Testis (tissue), 3 donors: Measurements from ENCODE around the gene IL1RAP. TPM values are rescaled to one million over a fixed set of nuclear protein-coding genes. Genes with fewer than 3 reads are reported as not detected.

Experiments
- DNase-seq: peaks from one replicate; pipeline ENCODE4 v3.0.0-alpha.2; 2019
- H3K27ac ChIP-seq, 2 donors: fragments of 200-600 bp; sonication (generic); one replicate each; pipeline ENCODE4 v1.5.1; 2019
- H3K27me3 ChIP-seq: fragments of 200-600 bp; sonication (generic); one replicate; pipeline ENCODE4 v1.5.1; 2019
- H3K36me3 ChIP-seq: fragments of 200-600 bp; sonication (generic); one replicate; pipeline ENCODE4 v1.5.1; 2017; ENCODE audit warnings: low read depth; ENCODE audit errors: missing control alignments
- H3K4me1 ChIP-seq: fragments of 200-600 bp; sonication (generic); one replicate; pipeline ENCODE4 v1.5.1; 2019
- H3K4me3 ChIP-seq, 2 donors: fragments of 200-600 bp; sonication (generic); one replicate each; pipeline ENCODE4 v1.5.1; 2017 to 2019
- H3K9me3 ChIP-seq: fragments of 200-600 bp; sonication (generic); one replicate; pipeline ENCODE4 v1.5.1; 2017
- CTCF ChIP-seq, 3 experiments: fragments of 450-650 bp in 2 of 3; fragments of 200-600 bp in 1 of 3; sonication (generic) in 1 of 3; IDR thresholded peaks; one replicate each; pipeline ENCODE4 v1.5.1; 2016 to 2019; ENCODE audit warnings: antibody characterized with exemption in 3 of 3, mild to moderate bottlenecking in 2 of 3, moderate library complexity in 1 of 3
- POLR2A ChIP-seq: fragments of 450-650 bp; IDR thresholded peaks from one replicate; pipeline ENCODE4 v1.6.1; 2017; ENCODE audit warnings: antibody characterized with exemption, mild to moderate bottlenecking, moderate library complexity
- WGBS, 2 donors: methylation state at CpG; one replicate each; pipeline ENCODE4 v1.1.5; 2018; 5-methylcytosine and 5-hydroxymethylcytosine counted together
- intact Hi-C: fragments of 100-400 bp; cut with DNase I; formaldehyde crosslinking; loops from one replicate; pipeline ENCODE4 v1.15.1; 2023; ENCODE audit warnings: low total_unique reads
- polyA plus RNA-seq: library from polyadenylated mRNA; stranded (reverse); fragments of 350-450 nt; fragmentation: Illumina TruSeq; extraction: RNeasy Lipid Tissue Mini Kit (QIAGEN cat#74804); gene quantifications from one replicate; pipeline ENCODE4 v1.2.3, GENCODE V29; 2014; ENCODE audit warnings: low read depth, low replicate concordance; ENCODE audit not compliant: insufficient read depth
- total RNA-seq, 2 donors: library from RNA; depleted of rRNA; stranded (reverse); fragments of >200 nt; gene quantifications; one replicate each; pipeline ENCODE4 v1.2.3, GENCODE V29; 2016

Gene IL1RAP
- total and polyA plus RNA-seq, 3 donors from 2014 or later: 1.7 to 3.2 (median 2.1) TPM

- H3K4me3 ChIP-seq: no peak overlapping the region
- intact Hi-C loops: no loop called here
- no peaks in the 10 kb centered on the region for H3K4me1 ChIP-seq
- TF ChIP-seq CTCF (IDR thresholded peaks at IDR 0.05) (no peak), POLR2A (no peak)
- H3K9me3 ChIP-seq: no peaks in the 10 kb centered on the region
- 84 to 86% methylated on average over 3 of the region's 3 CpGs for WGBS, 2 donors
- no peak overlapping the region for H3K27ac ChIP-seq
- DNase-seq: no peak
- H3K27me3 ChIP-seq: no peaks in the 10 kb centered on the region
- no peaks in the 10 kb centered on the region for H3K36me3 ChIP-seq
These were observed 92.7 kb downstream of the IL1RAP start for GRCh38 chr3:190606596-190606995.

- Histone ChIP-seq H3K4me3 (no peak overlapping the region), H3K27me3 (no peaks in the 10 kb centered on the region), H3K4me1 (no peaks in the 10 kb centered on the region), H3K9me3 (no peaks in the 10 kb centered on the region), H3K27ac (no peak overlapping the region), H3K36me3 (no peaks in the 10 kb centered on the region)
- no peak for DNase-seq
- intact Hi-C loops: no loop called here
- WGBS, 2 donors: 82 to 96% methylated on average over 2 of the region's 2 CpGs
- TF ChIP-seq POLR2A: no peak
- TF ChIP-seq CTCF (IDR thresholded peaks at IDR 0.05): no peak
These were observed 93.1 kb downstream of the IL1RAP start for GRCh38 chr3:190607021-190607420.

GRCh38 chr3:190608850-190609589 lies 95.1 kb downstream of the IL1RAP start:
- 86 to 89% methylated on average over 4 of the region's 4 CpGs for WGBS, 2 donors
- H3K27ac ChIP-seq: no peak overlapping the region
- intact Hi-C loops: no loop called here
- H3K36me3 ChIP-seq: no peaks in the 10 kb centered on the region
- no peaks in the 10 kb centered on the region for H3K27me3 ChIP-seq
- no peak overlapping the region for H3K4me3 ChIP-seq
- DNase-seq: no peak
- TF ChIP-seq CTCF (IDR thresholded peaks at IDR 0.05) (no peak), POLR2A (no peak)
- H3K9me3 ChIP-seq: no peaks in the 10 kb centered on the region
- H3K4me1 ChIP-seq: no peaks in the 10 kb centered on the region

GRCh38 chr3:190614226-190615059 lies 100.6 kb downstream of the IL1RAP start:
- WGBS, 2 donors: 73% methylated on average over 11 of the region's 11 CpGs
- Histone ChIP-seq H3K36me3 (no peaks in the 10 kb centered on the region), H3K4me1 (no peaks in the 10 kb centered on the region), H3K9me3 (no peaks in the 10 kb centered on the region), H3K27ac (no peak overlapping the region), H3K4me3 (no peak overlapping the region), H3K27me3 (no peaks in the 10 kb centered on the region)
- TF ChIP-seq CTCF (IDR thresholded peaks at IDR 0.05) (no peak), POLR2A (no peak)
- no peak for DNase-seq
- intact Hi-C loops: no loop called here
